Measurements from ENCODE around the gene ZNF185. TPM values are rescaled to one million over a fixed set of nuclear protein-coding genes. Genes with fewer than 3 reads are reported as not detected.

ZNF185 gene
- total RNA-seq, 2 donors from 2014 or later: 13.5 to 20.7 TPM

DNA sequence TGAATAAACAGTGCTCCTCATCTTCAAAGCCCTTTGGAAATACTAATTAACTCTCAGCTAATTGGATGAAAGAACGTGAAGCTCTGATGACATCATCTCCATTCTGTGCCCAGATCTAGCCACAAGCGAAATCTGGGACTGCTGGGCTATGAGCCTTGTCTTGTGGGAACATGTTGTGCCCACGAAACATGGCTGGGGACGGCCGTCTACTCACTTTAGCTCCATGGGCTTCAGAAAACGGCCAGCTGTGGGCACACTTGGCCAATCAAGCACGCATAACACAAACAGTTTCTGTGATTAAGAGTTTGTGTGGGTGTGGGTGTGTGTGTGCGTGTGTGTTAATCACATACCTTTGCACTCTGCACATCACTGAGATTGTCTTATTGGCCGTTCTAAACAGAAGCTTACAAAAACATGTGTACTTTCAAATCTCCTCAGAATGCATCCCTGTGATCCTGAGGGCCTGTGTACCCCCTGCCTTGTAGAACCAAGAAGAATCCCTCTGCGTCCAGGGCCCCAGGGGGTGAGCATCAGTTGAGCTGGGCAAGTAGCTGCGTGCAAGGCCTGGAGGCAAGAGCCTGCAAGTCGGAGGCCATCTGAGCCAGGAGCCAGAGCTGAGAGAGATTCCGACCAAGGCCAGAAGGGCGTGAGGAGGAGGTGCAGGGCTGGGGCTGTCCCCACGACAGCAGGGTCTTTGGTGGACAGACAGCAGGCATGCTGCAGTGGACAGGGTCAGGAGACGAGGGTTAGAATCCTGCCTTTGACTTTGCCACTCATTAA, 18.7 kb upstream of the ZNF185 start:
- peaks cover 73% of the 10 kb centered on the region for H3K9me3 Mint-ChIP-seq
- no peaks in the 10 kb centered on the region for H3K36me3 Mint-ChIP-seq (ENCODE audit: low read depth)
- H3K9ac ChIP-seq (ENCODE audit: extremely low read depth, low read length, poor library complexity, severe bottlenecking): no peak overlapping the region
- H3K4me1 Mint-ChIP-seq: peaks cover 18% of the 10 kb centered on the region
- no peak overlapping the region for H3K27ac Mint-ChIP-seq
- H3K27me3 Mint-ChIP-seq (ENCODE audit: insufficient read depth): peaks cover 34% of the 10 kb centered on the region
- WGBS, 2 experiments (ENCODE audit: insufficient coverage in 1 of 2, insufficient read length in 1 of 2): 80 to 87% methylated on average over 1 to 14 of the region's 16 CpGs
- H3K4me3 ChIP-seq (ENCODE audit: low read length): no peak overlapping the region
- peaks cover 10% of the 10 kb centered on the region for H3K9me3 ChIP-seq (ENCODE audit: control insufficient read depth, low read length)
- TF ChIP-seq, protein P1, sequence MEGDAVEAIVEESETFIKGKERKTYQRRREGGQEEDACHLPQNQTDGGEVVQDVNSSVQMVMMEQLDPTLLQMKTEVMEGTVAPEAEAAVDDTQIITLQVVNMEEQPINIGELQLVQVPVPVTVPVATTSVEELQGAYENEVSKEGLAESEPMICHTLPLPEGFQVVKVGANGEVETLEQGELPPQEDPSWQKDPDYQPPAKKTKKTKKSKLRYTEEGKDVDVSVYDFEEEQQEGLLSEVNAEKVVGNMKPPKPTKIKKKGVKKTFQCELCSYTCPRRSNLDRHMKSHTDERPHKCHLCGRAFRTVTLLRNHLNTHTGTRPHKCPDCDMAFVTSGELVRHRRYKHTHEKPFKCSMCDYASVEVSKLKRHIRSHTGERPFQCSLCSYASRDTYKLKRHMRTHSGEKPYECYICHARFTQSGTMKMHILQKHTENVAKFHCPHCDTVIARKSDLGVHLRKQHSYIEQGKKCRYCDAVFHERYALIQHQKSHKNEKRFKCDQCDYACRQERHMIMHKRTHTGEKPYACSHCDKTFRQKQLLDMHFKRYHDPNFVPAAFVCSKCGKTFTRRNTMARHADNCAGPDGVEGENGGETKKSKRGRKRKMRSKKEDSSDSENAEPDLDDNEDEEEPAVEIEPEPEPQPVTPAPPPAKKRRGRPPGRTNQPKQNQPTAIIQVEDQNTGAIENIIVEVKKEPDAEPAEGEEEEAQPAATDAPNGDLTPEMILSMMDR (conservative IDR thresholded peaks at IDR 0.05): no peak
- H3K36me3 ChIP-seq (ENCODE audit: control insufficient read depth, insufficient read depth, low read length): no peaks in the 10 kb centered on the region
- H3K4me3 Mint-ChIP-seq: no peak overlapping the region
- H3K4me1 ChIP-seq (ENCODE audit: control insufficient read depth, insufficient read depth, low read length): no peaks in the 10 kb centered on the region
- H3K27ac ChIP-seq (ENCODE audit: low read depth, low read length): no peak overlapping the region
- peaks cover 35% of the 10 kb centered on the region for H3K27me3 ChIP-seq (ENCODE audit: control insufficient read depth, insufficient read depth, low read length, poor library complexity, severe bottlenecking)
- DNase-seq: peak; percentile 28

DNA sequence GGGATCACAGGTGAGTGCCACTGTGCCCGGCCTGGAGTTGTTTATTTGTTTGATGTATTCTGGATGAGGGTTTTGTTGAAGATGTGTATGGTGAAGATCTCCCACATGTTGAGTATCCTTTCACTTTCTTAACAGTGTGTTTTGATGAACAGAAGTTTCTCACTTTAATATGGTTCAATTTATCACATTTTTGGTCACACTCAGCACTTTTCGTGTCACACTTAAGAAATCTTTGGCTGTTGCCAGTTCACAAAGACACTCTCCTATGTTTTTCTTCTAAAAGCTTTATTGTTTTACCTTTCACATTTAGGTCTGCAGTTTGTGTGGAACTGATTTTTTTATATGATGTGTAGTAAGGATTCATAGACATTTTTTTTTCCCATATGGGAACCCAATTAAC, 16.6 kb upstream of the ZNF185 start:
- Mint-ChIP-seq H3K4me3 (no peak overlapping the region), H3K36me3 (ENCODE audit: low read depth) (no peaks in the 10 kb centered on the region), H3K27ac (no peak overlapping the region), H3K9me3 (peaks cover 65% of the 10 kb centered on the region), H3K4me1 (peaks cover 20% of the 10 kb centered on the region), H3K27me3 (ENCODE audit: insufficient read depth) (peaks cover 31% of the 10 kb centered on the region)
- TF ChIP-seq, protein P1 (conservative IDR thresholded peaks at IDR 0.05): no peak
- 97% methylated on average over 2 of the region's 2 CpGs; no CpG with 5 or more reads in 1 of the 2 experiments for WGBS, 2 experiments (ENCODE audit: insufficient coverage in 1 of 2, insufficient read length in 1 of 2)
- H3K4me1 ChIP-seq (ENCODE audit: control insufficient read depth, insufficient read depth, low read length): no peaks in the 10 kb centered on the region
- DNase-seq: no peak
- no peak overlapping the region for H3K27ac ChIP-seq (ENCODE audit: low read depth, low read length)
- H3K36me3 ChIP-seq (ENCODE audit: control insufficient read depth, insufficient read depth, low read length): no peaks in the 10 kb centered on the region
- peaks cover 5% of the 10 kb centered on the region for H3K9me3 ChIP-seq (ENCODE audit: control insufficient read depth, low read length)
- H3K4me3 ChIP-seq (ENCODE audit: low read length): no peak overlapping the region
- H3K9ac ChIP-seq (ENCODE audit: extremely low read depth, low read length, poor library complexity, severe bottlenecking): no peak overlapping the region
- H3K27me3 ChIP-seq (ENCODE audit: control insufficient read depth, insufficient read depth, low read length, poor library complexity, severe bottlenecking): peaks cover 35% of the 10 kb centered on the region

DNA sequence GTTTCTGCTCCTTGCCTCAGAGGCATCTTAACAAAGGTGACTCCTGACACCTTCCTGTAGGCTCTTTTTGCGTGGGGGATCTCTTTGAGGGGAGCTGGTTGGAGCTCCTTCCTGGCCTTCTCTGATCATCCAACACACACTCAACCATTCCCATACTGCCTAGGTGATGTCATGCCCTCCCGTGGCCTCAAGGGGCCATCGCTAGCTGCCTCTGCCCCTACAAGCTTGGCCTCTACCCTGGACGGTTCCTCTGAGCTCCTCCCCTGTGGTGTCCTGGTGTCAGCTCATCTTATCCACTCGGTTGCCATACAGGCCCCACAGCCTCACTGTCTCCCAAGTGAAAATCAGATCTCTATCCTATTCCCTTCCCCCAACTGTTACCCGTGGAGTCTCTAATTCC, 13.7 kb upstream of the ZNF185 start:
- peak; percentile 71 for DNase-seq
- Histone ChIP-seq H3K4me3 (ENCODE audit: low read length) (no peak overlapping the region), H3K9me3 (ENCODE audit: control insufficient read depth, low read length) (no peaks in the 10 kb centered on the region), H3K36me3 (ENCODE audit: control insufficient read depth, insufficient read depth, low read length) (no peaks in the 10 kb centered on the region), H3K27ac (ENCODE audit: low read depth, low read length) (no peak overlapping the region), H3K9ac (ENCODE audit: extremely low read depth, low read length, poor library complexity, severe bottlenecking) (no peak overlapping the region), H3K27me3 (ENCODE audit: control insufficient read depth, insufficient read depth, low read length, poor library complexity, severe bottlenecking) (peaks cover 19% of the 10 kb centered on the region), H3K4me1 (ENCODE audit: control insufficient read depth, insufficient read depth, low read length) (no peaks in the 10 kb centered on the region)
- Mint-ChIP-seq H3K4me1 (peaks cover 22% of the 10 kb centered on the region), H3K36me3 (ENCODE audit: low read depth) (no peaks in the 10 kb centered on the region), H3K4me3 (no peak overlapping the region), H3K27ac (no peak overlapping the region), H3K9me3 (peaks cover 57% of the 10 kb centered on the region), H3K27me3 (ENCODE audit: insufficient read depth) (peaks cover 24% of the 10 kb centered on the region)
- TF ChIP-seq, protein P1 (conservative IDR thresholded peaks at IDR 0.05): peak; percentile 53
- 61% methylated on average over 6 of the region's 6 CpGs; no CpG with 5 or more reads in 1 of the 2 experiments for WGBS, 2 experiments (ENCODE audit: insufficient coverage in 1 of 2, insufficient read length in 1 of 2)

All from endodermal cell (in vitro differentiated cells).